Stimulated activated CD8-positive, alpha-beta memory T cell treated with anti-CD3 and anti-CD28 coated beads, Interleukin-15, amount 100 ng/mL, for 24 hours (primary cell): ENCODE data around the gene NOL11.
"Not testable (repeated sequence)": the region's sequence is repeated elsewhere in the genome, so short reads cannot be mapped to it uniquely, and the experiment has no call there.

Experiments used
- DNase-seq: peaks from one replicate; pipeline ENCODE4 v3.0.0-alpha.2; 2020; ENCODE audit warnings: low read depth

NOL11 gene

GRCh38 chr17:67717624-67718324 is at the start of gene NOL11:
NOL11 (plus strand) TSS chr17:67717936; CDS start chr17:67717948, 12 bp downstream.
- DNase-seq = peak; percentile 96

- no peak for DNase-seq
Measured at GRCh38 chr17:67671493-67671892, 46.2 kb upstream of the NOL11 start.

- no peak for DNase-seq
Measured at GRCh38 chr17:67672592-67673335, 45.0 kb upstream of the NOL11 start.

GRCh38 chr17:67675481-67675880 is 42.3 kb upstream of the NOL11 start:
- no peak for DNase-seq

- no peak for DNase-seq
Measured at GRCh38 chr17:67676305-67676704, 41.4 kb upstream of the NOL11 start.

GRCh38 chr17:67678414-67678813 is 39.3 kb upstream of the NOL11 start:
- no peak for DNase-seq

GRCh38 chr17:67679225-67679624 is 38.5 kb upstream of the NOL11 start:
- no peak for DNase-seq

GRCh38 chr17:67679721-67680120 is 38.0 kb upstream of the NOL11 start:
- no peak for DNase-seq

- DNase-seq = no peak
Measured at GRCh38 chr17:67680445-67681224, 37.1 kb upstream of the NOL11 start.

- no peak for DNase-seq
Measured at GRCh38 chr17:67682196-67682595, 35.5 kb upstream of the NOL11 start.

- no peak for DNase-seq
Measured at GRCh38 chr17:67685351-67685750, 32.4 kb upstream of the NOL11 start.

- DNase-seq = no peak
Measured at GRCh38 chr17:67686241-67686640, 31.5 kb upstream of the NOL11 start.

GRCh38 chr17:67687511-67687910 is 30.2 kb upstream of the NOL11 start:
- DNase-seq = no peak

GRCh38 chr17:67689534-67690177 is 28.1 kb upstream of the NOL11 start:
- no peak for DNase-seq

- no peak for DNase-seq
Measured at GRCh38 chr17:67693811-67694210, 23.9 kb upstream of the NOL11 start.

GRCh38 chr17:67696347-67696746 is 21.4 kb upstream of the NOL11 start:
- no peak for DNase-seq

GRCh38 chr17:67696853-67697498 is 20.8 kb upstream of the NOL11 start:
- no peak for DNase-seq

- no peak for DNase-seq
Measured at GRCh38 chr17:67700037-67700724, 17.6 kb upstream of the NOL11 start.

GRCh38 chr17:67700725-67701119 is 17.0 kb upstream of the NOL11 start:
- no peak for DNase-seq

GRCh38 chr17:67702861-67703260 is 14.9 kb upstream of the NOL11 start:
- not testable (repeated sequence) for DNase-seq

GRCh38 chr17:67707442-67707841 is 10.3 kb upstream of the NOL11 start:
- no peak for DNase-seq
